ENCODE data around the gene TTLL9. TPM values are rescaled to one million over a fixed set of nuclear protein-coding genes. Genes with fewer than 3 reads are reported as not detected.

Gene TTLL9
- total RNA-seq, 4 donors from 2014 or later, result 0.40 to 1.5 (median 1.2) TPM

GRCh38 chr20:31988430-31989015 is 118.1 kb downstream of the TTLL9 start:
- WGBS, 2 donors, result 83 to 85% methylated on average over 5 of the region's 5 CpGs

GRCh38 chr20:31989030-31989645 is 118.7 kb downstream of the TTLL9 start:
- intact Hi-C loops (cut with DNase I), result no loop called here
- TF ChIP-seq CTCF (IDR thresholded peaks at IDR 0.05) (no peak), POLR2A (IDR thresholded peaks at IDR 0.05) (no peak)
- WGBS, 2 donors, result 74 to 78% methylated on average over 8 of the region's 8 CpGs
- no peak for DNase-seq
- Histone ChIP-seq H3K27me3 (no peaks in the 10 kb centered on the region), H3K4me3 (replicated peaks in 1 of 3) (no peak overlapping the region), H3K27ac (no peak overlapping the region), H3K4me1 (no peaks in the 10 kb centered on the region), H3K36me3 (no peaks in the 10 kb centered on the region), H3K9me3 (no peaks in the 10 kb centered on the region)

More at GRCh38 chr20:31988430-31989015, 118.1 kb downstream of the TTLL9 start:
- H3K4me3 ChIP-seq (replicated peaks in 1 of 3), result no peak overlapping the region
- H3K36me3 ChIP-seq, result no peaks in the 10 kb centered on the region
- intact Hi-C loops (cut with DNase I), result no loop called here
- H3K9me3 ChIP-seq, result no peaks in the 10 kb centered on the region
- TF ChIP-seq POLR2A (IDR thresholded peaks at IDR 0.05) (no peak), CTCF (IDR thresholded peaks at IDR 0.05) (no peak)
- no peaks in the 10 kb centered on the region for H3K27me3 ChIP-seq
- DNase-seq, result no peak
- H3K27ac ChIP-seq, result no peak overlapping the region
- no peaks in the 10 kb centered on the region for H3K4me1 ChIP-seq

GRCh38 chr20:31990641-31991338 is 120.4 kb downstream of the TTLL9 start:
- no peak overlapping the region for H3K4me3 ChIP-seq (replicated peaks in 1 of 3)
- no peaks in the 10 kb centered on the region for H3K4me1 ChIP-seq
- TF ChIP-seq POLR2A (IDR thresholded peaks at IDR 0.05) (no peak), CTCF (IDR thresholded peaks at IDR 0.05) (no peak)
- no peak overlapping the region for H3K27ac ChIP-seq
- 60 to 69% methylated on average over 6 of the region's 6 CpGs for WGBS, 2 donors
- no peak for DNase-seq
- no peaks in the 10 kb centered on the region for H3K9me3 ChIP-seq
- intact Hi-C loops (cut with DNase I), result no loop called here
- peaks cover 4% of the 10 kb centered on the region for H3K27me3 ChIP-seq
- no peaks in the 10 kb centered on the region for H3K36me3 ChIP-seq

- Histone ChIP-seq H3K4me1 (no peaks in the 10 kb centered on the region), H3K9me3 (no peaks in the 10 kb centered on the region), H3K27ac (no peak overlapping the region), H3K4me3 (replicated peaks in 1 of 3) (no peak overlapping the region), H3K36me3 (no peaks in the 10 kb centered on the region), H3K27me3 (peaks cover 4% of the 10 kb centered on the region)
- WGBS, 2 donors, result 67 to 70% methylated on average over 1 of the region's 1 CpG
- DNase-seq, result no peak
- TF ChIP-seq CTCF (IDR thresholded peaks at IDR 0.05), result no peak
- TF ChIP-seq POLR2A (IDR thresholded peaks at IDR 0.05), result no peak
- intact Hi-C loops (cut with DNase I), result no loop called here
Observed at GRCh38 chr20:31991339-31991705, 120.9 kb downstream of the TTLL9 start.

GRCh38 chr20:31992086-31992485 is 121.7 kb downstream of the TTLL9 start:
- Histone ChIP-seq H3K27ac (no peak overlapping the region), H3K4me3 (replicated peaks in 1 of 3) (no peak overlapping the region), H3K36me3 (no peaks in the 10 kb centered on the region), H3K4me1 (no peaks in the 10 kb centered on the region), H3K9me3 (no peaks in the 10 kb centered on the region), H3K27me3 (peaks cover 4% of the 10 kb centered on the region)
- no peak for DNase-seq
- WGBS, 2 donors, result 85 to 93% methylated on average over 2 of the region's 2 CpGs
- intact Hi-C loops (cut with DNase I), result no loop called here
- TF ChIP-seq POLR2A (IDR thresholded peaks at IDR 0.05), result no peak
- TF ChIP-seq CTCF (IDR thresholded peaks at IDR 0.05), result no peak

All from thyroid gland (tissue), 4 donors.